IPS-11a (cell line): ENCODE measurements around the gene CD72.
"Not testable (repeated sequence)": the region's sequence is repeated elsewhere in the genome, so short reads cannot be mapped to it uniquely, and the experiment has no call there.

ENCODE experiments used
- H3K4me3 ChIP-seq: one replicate; pipeline ENCODE4 v1.5.1; 2013; ENCODE audit warnings: low read depth, low read length, control low read depth

CD72 gene

GRCh38 chr9:35598866-35599590 lies 19.2 kb downstream of the CD72 start:
- H3K4me3 ChIP-seq, result no peak overlapping the region

DNA sequence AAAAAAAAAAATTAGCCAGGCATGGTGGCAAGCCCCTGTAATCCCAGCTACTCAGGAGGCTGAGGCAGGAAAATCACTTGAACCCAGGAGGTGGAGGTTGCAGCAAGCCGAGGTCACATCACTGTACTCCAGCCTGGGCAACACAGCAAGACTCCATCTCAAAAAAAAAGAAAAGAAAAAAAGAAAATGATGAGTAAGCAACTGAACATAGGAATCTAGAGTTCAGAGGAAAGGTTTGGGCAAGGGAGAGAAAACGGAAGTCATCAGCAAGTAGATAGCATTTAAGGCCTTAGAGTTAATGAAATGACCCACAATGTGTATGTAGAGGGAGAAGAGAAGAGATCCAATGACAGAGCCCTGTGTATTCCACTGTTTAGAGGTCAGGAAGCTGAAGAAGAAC lies 21.3 kb downstream of the CD72 start:
- H3K4me3 ChIP-seq, result not testable (repeated sequence)

DNA sequence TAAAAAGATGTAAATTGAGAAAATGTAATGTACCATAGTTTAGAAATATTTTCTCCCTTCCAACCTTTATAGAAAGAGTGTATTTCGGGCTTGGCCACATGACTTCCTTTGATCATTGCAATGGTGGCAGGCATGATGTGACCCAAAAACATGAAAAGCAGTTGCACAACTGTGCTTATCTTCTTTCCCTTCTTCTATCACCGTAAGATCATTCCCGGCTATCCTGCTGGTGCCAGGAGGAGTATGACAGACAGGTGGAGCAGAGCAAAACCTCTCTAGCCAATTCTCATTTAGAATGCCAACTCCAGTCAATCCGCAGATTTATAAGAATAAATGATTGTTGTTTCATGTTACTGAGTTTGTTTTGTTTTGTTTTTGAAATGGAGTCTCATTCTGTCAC lies 23.7 kb downstream of the CD72 start:
- no peak overlapping the region for H3K4me3 ChIP-seq

- no peak overlapping the region for H3K4me3 ChIP-seq
These were observed 24.6 kb downstream of the CD72 start for GRCh38 chr9:35593581-35593980.

- H3K4me3 ChIP-seq, result not testable (repeated sequence)
These were observed 29.7 kb downstream of the CD72 start for GRCh38 chr9:35588506-35588905.

- H3K4me3 ChIP-seq, result not testable (repeated sequence)
These were observed 33.5 kb downstream of the CD72 start for GRCh38 chr9:35584681-35585080.

DNA sequence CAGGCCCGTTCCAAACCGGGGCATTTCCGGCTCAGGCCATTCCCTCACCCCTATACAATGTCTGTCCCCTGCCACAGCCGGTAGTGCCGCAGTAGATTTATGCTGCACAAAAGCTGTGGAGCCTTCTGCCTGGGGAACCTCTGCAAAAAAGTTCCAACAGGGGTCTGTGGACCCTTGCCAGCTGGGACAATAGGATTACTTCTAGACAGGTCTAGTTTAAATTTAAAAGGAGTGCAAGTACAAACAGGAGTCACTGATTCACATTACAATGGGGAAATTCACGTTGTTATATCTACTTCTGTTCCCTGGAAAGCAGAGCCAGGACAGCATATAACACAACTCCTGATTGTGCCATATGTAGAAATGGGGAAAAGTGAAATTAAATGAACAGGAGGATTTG lies 34.7 kb downstream of the CD72 start:
- H3K4me3 ChIP-seq, result not testable (repeated sequence)

DNA sequence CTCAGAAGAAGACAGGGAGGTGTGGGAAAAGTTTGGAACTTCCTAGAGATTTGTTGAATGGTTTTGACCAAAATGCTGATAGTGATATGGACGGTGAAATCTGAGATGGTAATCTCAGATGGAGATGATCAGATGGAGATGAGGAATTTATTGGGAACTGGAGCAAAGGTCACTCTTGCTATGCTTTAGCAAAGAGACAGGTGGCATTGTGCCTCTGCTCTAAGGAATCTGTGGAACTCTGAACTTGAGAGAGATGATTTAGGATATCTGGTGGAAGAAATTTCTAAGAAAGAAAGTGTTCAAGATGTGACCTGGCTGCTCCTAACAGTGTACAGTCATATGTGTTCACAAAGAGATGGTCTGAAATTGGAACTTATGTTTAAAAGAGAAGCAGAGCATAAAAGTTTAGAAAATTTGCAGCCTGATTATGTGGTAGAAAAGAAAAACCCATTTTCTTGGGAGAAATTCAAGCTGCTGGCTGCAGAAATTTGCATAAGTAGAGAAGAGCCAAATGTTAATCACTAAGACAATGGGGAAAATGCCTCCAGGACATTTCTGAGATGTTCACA lies 38.5 kb downstream of the CD72 start:
- H3K4me3 ChIP-seq, result not testable (repeated sequence)

DNA sequence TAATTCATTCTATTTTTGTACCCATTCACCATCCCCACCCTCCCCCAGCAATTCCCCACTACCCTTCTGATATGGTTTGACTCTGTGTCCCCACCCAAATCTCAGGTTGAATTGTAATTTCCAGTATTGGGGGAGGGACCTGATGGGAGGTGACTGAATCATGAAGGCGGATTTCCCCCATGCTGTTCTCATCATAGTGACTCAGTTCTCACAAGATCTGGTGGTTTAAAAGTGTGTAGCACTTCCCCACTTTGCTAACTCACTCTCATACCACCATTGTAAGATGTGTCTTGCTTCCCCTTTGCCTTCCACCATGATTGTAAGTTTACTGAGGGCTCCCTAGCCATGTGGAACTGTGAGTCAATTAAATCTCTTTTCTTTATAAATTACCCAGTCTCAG lies 39.1 kb downstream of the CD72 start:
- H3K4me3 ChIP-seq, result no peak overlapping the region

DNA sequence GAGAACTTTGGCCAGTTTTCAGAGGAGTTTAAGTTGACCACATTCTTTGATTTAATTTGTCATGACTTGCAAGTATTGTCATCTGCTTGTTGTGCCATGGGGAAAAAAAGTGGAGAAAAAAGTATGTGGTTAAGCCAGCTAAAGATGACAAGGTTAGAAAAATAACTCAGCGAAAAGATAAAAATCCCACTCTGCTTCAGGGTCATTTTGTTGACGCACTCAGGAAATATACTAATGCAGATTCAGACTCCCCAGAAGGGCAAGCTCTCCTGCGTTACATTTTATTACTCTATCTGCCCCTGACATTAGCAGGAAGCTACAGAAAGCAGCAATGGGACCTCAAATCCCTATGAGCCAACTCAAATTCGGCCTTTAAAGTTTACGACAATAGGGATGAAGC lies 40.7 kb downstream of the CD72 start:
- H3K4me3 ChIP-seq, result no peak overlapping the region

- H3K4me3 ChIP-seq, result no peak overlapping the region
These were observed 42.7 kb downstream of the CD72 start for GRCh38 chr9:35575478-35575877.

GRCh38 chr9:35574578-35575122 lies 43.6 kb downstream of the CD72 start:
- no peak overlapping the region for H3K4me3 ChIP-seq

DNA sequence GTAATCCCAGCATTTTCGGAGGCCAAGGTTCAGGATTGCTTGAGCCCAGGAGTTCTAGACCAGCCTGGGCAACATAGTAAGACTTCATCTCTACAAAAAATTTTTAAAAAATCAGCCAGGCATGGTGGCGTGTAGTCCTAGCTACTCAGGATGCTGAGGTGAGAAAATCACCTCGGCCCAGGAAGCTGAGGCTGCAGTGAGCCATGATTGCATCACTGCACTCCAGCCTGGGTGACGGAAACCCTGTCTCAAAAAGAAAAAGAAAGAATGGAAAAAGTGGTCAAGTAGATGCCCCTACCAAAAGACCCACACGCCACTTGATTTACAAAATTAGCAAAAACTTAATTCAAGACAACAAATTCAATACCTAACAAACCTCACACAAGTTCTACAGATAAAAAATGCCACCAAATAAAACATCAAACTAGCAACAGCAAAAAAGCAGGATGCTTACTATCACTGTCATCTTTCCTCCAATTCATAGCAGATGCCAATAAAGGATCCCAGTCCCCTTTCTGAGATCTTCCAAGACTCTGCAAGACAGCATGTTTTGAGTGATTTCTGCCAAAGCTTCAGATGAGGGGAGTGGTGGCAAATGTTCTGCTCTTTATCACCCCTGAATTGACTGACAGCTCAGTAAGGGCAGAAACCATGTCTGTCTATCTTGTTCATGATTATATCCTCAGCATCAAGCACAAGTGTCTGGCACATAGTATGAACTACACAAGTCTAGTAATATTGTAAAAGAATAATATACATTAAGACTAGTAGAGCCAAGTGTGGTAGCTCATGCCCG lies 47.3 kb downstream of the CD72 start:
- H3K4me3 ChIP-seq, result no peak overlapping the region

DNA sequence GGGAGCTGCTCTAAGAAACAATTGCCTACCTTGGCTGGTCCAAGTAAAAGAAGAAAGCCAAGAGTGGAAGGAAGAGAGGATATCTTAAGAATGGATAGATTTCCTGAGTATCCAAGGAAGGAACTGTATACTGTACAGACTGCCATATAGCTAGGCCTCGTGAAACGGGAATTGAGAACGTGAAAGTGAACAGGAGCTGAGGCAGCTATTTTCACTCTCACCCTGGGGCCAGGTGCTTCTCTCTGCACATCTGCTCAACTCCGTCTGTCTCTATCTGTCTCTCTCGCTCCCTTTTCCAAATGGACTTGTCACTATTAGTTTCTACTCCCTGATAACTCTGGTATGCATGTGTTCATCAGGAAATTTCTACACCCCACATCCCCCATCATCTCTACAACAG lies 49.0 kb downstream of the CD72 start:
- no peak overlapping the region for H3K4me3 ChIP-seq

- no peak overlapping the region for H3K4me3 ChIP-seq
These were observed 50.0 kb downstream of the CD72 start for GRCh38 chr9:35568196-35568595.

- H3K4me3 ChIP-seq, result no peak overlapping the region
These were observed 51.8 kb downstream of the CD72 start for GRCh38 chr9:35566417-35566816.

GRCh38 chr9:35564658-35565061 lies 53.6 kb downstream of the CD72 start:
- no peak overlapping the region for H3K4me3 ChIP-seq

- no peak overlapping the region for H3K4me3 ChIP-seq
These were observed 54.4 kb downstream of the CD72 start for GRCh38 chr9:35563791-35564197.

DNA sequence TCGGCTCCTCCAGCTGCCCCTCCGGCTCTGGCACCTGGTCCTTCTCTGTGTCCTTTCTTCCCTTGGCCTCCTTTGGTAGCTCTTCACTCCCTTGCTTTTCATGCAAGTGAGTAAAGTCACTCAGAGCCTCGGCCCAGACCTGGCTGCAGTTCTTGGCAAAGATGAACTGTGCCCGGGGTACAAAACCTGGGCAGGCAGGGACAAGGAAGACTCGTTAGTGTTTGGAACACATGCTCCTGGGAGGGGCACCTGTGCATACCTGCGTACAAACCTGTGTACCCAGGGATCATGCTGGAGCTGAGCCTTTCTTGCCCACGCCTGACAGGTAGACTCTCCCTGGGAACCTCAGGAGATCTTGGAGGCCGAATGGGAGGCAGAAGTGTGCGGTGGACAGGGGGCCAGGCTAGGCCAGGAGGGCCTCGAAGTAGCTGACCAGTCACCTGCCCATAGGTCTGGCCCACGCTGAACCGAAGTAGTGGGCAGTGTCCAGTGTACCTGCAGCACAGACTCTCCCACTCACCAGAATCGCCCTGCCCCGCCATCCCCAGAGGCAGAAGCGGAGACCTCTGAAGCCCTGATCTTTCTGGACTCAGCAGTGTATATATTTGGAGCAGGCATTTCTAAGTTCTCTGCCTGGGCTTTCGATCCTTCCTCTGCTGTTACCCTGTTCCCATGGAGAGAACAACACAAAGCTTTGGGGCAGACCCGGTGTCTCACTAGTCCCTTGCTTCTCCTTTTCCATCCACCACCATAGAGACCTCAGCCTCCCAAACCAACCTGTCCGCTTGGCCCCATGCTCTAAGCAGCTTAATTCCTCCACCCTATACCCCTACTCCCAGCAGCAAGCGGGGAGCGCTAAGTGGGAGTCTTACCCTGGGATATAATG lies 55.1 kb downstream of the CD72 start:
- H3K4me3 ChIP-seq, result no peak overlapping the region

- no peak overlapping the region for H3K4me3 ChIP-seq
These were observed 56.5 kb downstream of the CD72 start for GRCh38 chr9:35561468-35562261.
